ENCODE measurements around the gene CLIC3. TPM values are rescaled to one million over a fixed set of nuclear protein-coding genes. Genes with fewer than 3 reads are reported as not detected.

Gene CLIC3
- total RNA-seq, 2 experiments from 2014 or later: not detected

DNA sequence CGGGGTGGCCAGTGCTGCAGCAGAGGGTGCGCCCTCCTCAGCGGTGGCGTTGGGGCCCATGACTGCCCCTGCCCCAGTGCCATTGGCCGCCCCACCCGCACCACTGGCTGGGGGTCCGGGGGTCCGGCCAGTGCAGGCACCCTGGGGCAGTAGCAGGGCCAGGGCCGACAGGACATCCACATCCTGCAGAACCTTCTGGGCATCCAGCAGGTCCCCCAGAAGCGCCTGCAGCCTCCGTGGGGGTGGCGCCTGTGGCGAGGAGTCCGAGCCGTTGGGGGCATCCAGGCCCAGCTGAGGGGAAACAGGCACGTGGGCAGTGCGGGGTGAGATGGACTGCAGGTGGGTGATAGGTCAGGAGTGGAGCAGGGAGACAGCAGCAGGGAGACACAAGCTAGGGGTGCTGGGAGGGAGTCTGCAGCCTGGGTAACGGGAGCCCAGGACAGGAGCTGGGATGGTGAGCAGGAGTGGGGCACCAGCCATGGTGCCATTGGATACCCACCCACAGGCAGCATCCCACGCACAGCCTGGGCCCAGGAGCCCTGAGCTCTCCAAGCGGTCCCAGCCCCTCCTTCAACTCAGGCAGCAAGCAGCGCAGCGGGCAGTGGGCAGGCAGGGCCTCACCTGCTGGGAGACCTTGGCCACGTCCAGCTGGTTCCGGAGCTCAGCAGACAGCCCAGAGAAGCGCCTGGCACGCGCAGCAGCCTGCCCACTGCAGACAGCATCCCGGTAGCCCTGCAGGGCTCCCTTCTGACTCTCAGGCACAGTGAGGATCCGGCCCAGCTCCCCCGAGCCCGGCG lies 24.6 kb upstream of the CLIC3 start:
- intact Hi-C loops (cut with micrococcal nuclease; ENCODE audit: unreplicated experiment): no loop called here

DNA sequence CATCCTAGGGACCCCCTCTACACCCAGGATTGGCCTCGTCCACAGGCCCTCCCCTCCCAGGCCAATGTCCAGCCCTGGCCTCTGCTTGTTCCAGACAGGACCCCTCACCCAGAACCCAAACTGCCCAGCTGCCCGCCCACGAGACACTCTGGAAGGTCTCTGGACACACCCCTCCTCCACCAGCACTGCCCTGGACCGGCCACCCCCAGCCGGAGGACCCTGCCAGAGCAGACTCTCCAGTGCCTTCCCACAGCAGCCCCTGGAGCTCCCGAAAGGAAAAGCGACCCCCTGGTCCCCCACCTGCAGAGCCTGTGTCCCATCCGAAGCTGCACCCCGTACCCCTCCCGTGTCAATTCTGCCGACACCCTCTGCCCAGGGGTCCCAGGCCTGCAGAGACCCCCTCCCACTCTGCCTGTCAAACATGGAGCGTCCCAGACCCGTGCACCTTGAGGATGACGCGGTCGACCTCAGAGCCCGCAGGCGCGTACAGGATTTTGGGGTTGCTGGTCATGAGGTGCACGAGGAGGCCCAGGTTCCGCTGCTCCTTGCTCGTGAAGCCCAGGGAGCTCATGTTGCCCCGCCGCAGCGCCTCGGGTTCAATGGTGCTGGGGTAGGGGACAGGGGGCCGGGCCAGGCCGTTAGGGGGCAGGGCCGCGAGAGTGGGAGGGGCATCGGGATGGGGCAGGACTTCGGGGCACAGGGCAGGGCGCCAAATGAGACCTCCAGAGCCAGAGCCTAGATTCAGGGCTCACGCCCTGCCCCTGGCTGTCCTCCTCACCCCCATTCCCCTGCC lies 23.7 kb upstream of the CLIC3 start:
- BruUV-seq (replicated peaks): no TSS peak
- Histone ChIP-seq H3K79me2 (ENCODE audit: insufficient read depth, low read depth, low read length) (no peaks in the 10 kb centered on the region), H3K27ac (ENCODE audit: low read depth, low read length, poor library complexity, severe bottlenecking) (no peak overlapping the region), H3K9me2 (ENCODE audit: insufficient read depth, low read length) (no peaks in the 10 kb centered on the region), H3K4me2 (ENCODE audit: low read length) (no peak overlapping the region), H3K9me3 (ENCODE audit: low read length) (no peaks in the 10 kb centered on the region), H4K20me1 (ENCODE audit: insufficient read depth, low read length) (no peaks in the 10 kb centered on the region), H3K4me3 (ENCODE audit: low read depth, low read length, poor library complexity, severe bottlenecking) (no peak overlapping the region), H2AFZ (ENCODE audit: low read length) (no peak overlapping the region), H3K36me3 (ENCODE audit: insufficient read depth, low read length) (no peaks in the 10 kb centered on the region), H3K4me1 (ENCODE audit: insufficient read depth, low read length, poor library complexity, severe bottlenecking) (peaks cover 14% of the 10 kb centered on the region)
- ChIA-PET CTCF (ENCODE audit: unreplicated experiment) (no interaction called here), POLR2A (interaction anchor here (0.6 kb wide), 2 partner anchors 131 to 351 kb away, joined by 3 to 4 read pairs; no protein-coding TSS in a partner anchor)
- intact Hi-C loops (cut with micrococcal nuclease; ENCODE audit: unreplicated experiment): no loop called here
- no peak for DNase-seq (ENCODE audit: low spot score)
- no peak for TF ChIP-seq EZH2phosphoT487 (IDR thresholded peaks at IDR 0.05; ENCODE audit: borderline replicate concordance, low read depth, low read length)
- TF ChIP-seq, protein P1, sequence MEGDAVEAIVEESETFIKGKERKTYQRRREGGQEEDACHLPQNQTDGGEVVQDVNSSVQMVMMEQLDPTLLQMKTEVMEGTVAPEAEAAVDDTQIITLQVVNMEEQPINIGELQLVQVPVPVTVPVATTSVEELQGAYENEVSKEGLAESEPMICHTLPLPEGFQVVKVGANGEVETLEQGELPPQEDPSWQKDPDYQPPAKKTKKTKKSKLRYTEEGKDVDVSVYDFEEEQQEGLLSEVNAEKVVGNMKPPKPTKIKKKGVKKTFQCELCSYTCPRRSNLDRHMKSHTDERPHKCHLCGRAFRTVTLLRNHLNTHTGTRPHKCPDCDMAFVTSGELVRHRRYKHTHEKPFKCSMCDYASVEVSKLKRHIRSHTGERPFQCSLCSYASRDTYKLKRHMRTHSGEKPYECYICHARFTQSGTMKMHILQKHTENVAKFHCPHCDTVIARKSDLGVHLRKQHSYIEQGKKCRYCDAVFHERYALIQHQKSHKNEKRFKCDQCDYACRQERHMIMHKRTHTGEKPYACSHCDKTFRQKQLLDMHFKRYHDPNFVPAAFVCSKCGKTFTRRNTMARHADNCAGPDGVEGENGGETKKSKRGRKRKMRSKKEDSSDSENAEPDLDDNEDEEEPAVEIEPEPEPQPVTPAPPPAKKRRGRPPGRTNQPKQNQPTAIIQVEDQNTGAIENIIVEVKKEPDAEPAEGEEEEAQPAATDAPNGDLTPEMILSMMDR (conservative IDR thresholded peaks at IDR 0.05; ENCODE audit: low read length): no peak

More for the DNA sequence above, 24.6 kb upstream of the CLIC3 start:
- H4K20me1 ChIP-seq (ENCODE audit: insufficient read depth, low read length): no peaks in the 10 kb centered on the region
- no peak overlapping the region for H2AFZ ChIP-seq (ENCODE audit: low read length)
- no peak overlapping the region for H3K4me2 ChIP-seq (ENCODE audit: low read length)
- POLR2A ChIA-PET: no interaction called here
- no peak for DNase-seq (ENCODE audit: low spot score)
- no peaks in the 10 kb centered on the region for H3K36me3 ChIP-seq (ENCODE audit: insufficient read depth, low read length)
- no peak overlapping the region for H3K4me3 ChIP-seq (ENCODE audit: low read depth, low read length, poor library complexity, severe bottlenecking)
- peaks cover 21% of the 10 kb centered on the region for H3K4me1 ChIP-seq (ENCODE audit: insufficient read depth, low read length, poor library complexity, severe bottlenecking)
- no peaks in the 10 kb centered on the region for H3K79me2 ChIP-seq (ENCODE audit: insufficient read depth, low read depth, low read length)
- CTCF ChIA-PET (ENCODE audit: unreplicated experiment): no interaction called here
- H3K9me3 ChIP-seq (ENCODE audit: low read length): no peaks in the 10 kb centered on the region
- no peak for TF ChIP-seq EZH2phosphoT487 (IDR thresholded peaks at IDR 0.05; ENCODE audit: borderline replicate concordance, low read depth, low read length)
- TF ChIP-seq, protein P1 (conservative IDR thresholded peaks at IDR 0.05; ENCODE audit: low read length): no peak
- no peaks in the 10 kb centered on the region for H3K9me2 ChIP-seq (ENCODE audit: insufficient read depth, low read length)
- no TSS peak for BruUV-seq (replicated peaks)
- no peak overlapping the region for H3K27ac ChIP-seq (ENCODE audit: low read depth, low read length, poor library complexity, severe bottlenecking)
